ENCODE data around the gene MRE11. TPM values are rescaled to one million over a fixed set of nuclear protein-coding genes. Genes with fewer than 3 reads are reported as not detected.
"Not testable (repeated sequence)": the region's sequence is repeated elsewhere in the genome, so short reads cannot be mapped to it uniquely, and the experiment has no call there.

MRE11 gene
- polyA plus RNA-seq, 4 donors = 20.4 to 29.3 (median 28.5) TPM

DNA sequence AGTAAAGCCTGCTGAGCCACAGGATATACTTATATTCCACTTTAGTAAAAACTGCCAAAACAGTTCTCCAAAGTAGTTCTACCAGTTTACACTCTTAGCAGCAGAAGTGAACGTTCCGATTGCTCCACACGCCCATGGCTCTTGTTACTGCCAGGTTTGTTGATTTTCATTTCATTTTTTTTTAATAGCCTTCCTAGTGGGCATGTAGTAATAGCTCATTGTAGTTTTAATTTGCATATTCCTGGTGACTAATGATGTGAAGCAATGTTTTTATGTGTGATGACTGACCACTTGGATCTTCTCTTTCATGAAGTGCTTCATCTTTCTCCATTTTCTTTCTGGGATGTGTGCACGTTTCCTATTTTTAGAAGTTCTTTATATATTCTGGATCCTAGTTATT is 13.8 kb upstream of the MRE11 start:
- no peak for DNase-seq (ENCODE audit: low read depth in 4 of 4, low spot score in 3 of 4)

DNA sequence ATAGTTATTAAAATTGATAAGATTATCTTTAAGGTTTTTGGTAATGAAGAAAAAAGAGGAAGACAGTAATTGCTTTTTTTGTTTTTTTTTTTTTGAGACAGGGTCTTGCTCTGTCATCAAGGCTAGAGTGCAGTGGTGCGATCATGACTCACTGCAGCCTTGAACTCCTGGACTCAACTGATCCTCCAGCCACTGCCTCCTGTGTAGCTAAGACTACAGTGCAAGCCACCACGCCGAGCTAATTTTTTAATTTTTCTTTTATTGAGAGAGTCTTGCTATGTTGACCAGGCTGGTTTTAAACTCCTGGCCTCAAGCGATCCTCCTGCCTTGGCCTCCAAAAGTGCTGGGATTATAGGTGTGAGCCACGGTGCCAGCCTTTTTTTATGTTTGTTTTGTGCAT is 12.9 kb upstream of the MRE11 start:
- not testable (repeated sequence) for DNase-seq (ENCODE audit: low read depth in 4 of 4, low spot score in 3 of 4)

DNA sequence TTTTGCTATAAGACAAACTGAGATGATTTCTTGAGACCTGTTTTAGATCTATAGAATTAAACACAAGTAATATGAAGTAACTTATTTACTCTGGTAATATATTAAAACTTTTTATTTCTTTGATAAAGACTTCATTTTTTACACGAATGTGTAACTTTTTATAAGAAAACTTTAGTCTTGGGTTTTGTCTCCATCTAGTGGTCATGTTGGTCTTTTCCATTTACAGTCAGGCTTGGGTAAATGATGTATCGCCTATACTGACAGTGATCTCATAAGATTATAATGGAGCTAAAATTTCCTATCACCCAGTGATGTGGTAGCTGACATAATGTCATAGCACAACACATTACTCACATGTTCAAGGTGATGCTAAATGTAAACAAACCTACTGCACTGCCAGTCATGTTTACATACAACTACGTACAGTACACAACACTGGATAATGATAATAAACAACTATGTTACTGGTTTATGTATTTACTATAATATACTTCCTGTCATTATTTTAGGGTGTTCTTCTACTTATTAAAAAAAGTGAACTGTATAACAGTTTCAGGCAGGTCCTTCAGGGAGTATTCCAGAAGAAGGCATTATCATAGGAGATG is 11.1 kb upstream of the MRE11 start:
- no peak for DNase-seq (ENCODE audit: low read depth in 4 of 4, low spot score in 3 of 4)

DNA sequence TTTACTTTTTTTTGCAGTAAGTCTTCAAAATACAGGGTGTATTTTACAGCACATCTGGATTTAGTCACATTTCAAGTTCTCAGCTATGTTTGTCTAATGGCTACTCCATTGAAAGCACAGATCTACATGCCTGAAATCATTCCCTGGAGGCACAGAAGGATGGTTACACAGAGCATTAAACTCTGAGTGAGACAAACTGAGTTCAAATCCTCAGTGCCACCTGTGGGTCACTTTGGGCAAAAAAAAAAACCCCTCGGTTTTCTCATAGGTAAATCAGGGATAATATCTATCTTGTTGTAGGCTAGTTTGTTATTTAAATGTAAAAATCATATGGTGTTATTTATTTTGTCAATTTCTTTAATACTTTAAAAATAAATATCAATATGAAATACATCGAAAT is 7.9 kb upstream of the MRE11 start:
- no peak for DNase-seq (ENCODE audit: low read depth in 4 of 4, low spot score in 3 of 4)

DNA sequence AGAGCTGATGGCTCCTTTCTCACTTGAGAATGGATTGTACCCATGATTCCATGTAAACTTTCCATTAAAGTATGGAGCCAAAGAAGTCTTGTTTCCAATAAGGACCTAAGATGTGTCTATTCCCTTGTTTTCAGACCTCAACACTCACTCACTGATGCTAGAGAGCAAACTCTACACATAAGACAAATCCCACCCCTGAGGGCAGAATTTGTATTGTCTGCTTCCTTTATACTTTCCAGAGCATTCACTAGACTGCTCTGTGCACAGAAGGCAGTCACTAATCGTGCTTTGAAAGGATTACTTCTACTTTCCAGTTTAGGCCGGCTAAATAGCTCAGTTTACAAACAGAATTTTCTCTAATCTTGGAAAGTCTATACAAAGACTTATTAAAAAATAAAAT is 6.5 kb upstream of the MRE11 start:
- DNase-seq (ENCODE audit: low read depth in 4 of 4, low spot score in 3 of 4) = no peak

DNA sequence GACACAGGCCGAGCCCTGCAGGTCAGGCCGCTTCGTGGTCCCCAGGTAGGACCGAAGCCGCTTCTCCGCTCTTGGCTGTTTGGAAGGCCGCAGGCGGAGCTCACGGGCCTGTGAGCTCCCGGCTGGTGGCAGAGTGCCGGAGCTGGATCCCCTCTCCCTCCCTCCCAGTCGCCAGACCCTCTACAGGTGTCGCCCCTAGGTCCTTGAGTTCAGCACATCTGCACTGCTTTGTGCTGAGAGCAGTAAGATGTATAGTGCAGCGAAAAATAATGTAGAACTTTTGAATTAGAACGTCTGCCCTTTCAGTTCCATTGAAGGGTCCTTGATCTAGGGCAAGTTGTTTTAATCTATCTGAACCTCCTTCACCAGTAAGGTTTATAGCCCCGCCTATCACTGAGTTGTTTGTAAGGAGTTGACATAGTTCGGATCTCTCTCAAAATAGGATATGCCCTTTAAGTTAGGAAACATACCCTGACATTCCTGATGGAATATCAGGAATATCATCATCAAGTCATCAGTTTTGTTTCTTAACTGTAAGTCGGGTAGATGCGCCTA is 559 bp upstream of the MRE11 start:
- no peak for DNase-seq (ENCODE audit: low read depth in 4 of 4, low spot score in 3 of 4)

DNA sequence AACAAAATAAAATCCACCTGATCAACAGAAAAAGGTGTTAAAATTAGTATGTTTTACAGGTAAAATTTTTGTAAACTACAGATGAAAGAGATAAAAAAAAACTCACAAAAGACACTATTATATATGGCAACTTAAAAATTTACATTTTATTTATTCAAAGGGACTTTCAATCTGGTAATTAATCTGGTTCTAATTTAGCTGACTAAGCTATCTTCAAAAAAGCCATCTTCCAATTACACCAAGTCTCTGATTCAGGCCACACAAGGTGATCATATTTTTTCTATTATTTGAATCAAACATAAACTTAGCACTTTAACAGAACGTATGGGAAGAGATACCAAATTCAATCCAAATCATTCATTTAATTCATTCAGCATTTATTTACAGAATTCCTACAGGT is 7.6 kb downstream of the MRE11 start:
- DNase-seq (ENCODE audit: low read depth in 4 of 4, low spot score in 3 of 4) = no peak

DNA sequence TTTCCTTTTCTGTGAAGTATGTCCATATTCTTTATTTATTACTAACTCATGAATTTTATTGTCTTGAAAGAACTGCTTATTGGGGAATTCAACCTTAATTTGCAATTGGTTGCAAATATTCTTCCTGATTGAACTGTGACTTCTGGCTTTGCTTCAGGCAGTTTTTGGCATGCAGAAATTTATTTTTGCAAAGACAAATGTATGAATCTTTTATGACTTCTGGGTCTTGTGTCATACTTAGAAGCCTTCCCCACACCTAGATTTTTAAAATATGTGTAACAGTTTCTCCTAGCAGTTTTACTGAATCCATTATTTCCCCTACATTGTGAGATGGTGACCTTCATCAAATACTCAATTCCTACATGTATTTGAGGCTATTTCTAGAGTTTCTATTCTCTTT is 12.3 kb downstream of the MRE11 start:
- no peak for DNase-seq (ENCODE audit: low read depth in 4 of 4, low spot score in 3 of 4)

DNA sequence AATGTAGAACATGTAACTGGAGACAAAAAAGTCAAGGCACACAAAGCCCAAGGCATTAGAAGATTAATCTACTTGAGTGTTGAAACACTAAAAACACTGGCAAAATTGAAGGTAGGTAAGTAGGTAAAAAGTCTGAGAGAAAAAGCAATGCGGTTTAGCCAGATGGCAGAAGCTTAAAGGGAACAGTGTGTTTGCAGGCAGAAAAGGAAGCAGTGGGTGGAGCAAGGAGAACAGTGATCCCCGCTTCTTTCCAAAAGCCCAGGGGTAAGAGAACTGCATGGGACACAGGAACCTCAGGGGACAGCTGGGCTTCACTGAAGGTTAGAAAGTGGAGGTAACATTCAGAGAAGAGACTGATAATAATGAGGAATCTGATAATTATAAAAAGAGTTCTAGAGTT is 16.0 kb downstream of the MRE11 start:
- no peak for DNase-seq (ENCODE audit: low read depth in 4 of 4, low spot score in 3 of 4)

DNA sequence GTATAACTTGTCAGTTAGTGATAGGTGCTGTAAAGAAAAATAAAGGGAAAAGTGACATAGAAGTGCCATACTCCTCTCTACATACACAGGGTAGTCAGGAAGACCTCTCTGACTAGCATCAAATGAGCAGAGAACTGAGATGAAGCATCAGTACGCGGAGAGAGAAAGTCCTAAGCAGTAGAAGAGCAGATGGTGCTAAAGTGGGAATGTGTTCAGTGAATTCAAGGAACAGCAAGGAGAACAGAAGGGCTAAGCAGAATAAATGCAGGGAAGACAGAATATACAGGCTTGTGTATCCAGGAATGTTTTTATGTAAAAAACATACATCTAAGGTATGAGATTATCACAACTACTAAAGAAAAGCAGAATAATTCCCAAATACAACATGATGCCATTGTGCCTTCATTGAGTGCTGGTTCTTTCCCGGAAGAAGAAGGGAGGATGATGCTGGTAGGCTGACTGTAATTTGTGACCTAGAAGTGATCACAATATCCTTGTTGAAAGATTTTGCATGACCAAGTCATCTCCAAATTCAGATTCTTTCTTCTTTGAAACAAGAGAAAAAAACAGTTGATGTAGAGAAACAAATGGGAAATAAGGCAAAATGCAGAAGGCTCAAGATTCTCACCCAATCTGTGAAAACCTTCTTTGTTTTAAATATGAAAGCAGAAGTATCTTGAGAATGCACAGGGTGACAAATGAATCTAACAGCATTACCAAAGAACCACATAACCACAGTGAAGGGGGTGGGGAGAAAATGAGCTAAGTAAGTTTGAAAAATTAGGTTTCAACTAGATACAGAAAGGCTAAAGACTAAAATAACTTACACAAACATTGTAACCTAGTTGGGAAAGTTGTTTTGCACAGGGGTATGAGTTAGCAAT is 20.5 kb downstream of the MRE11 start:
- no peak for DNase-seq (ENCODE audit: low read depth in 4 of 4, low spot score in 3 of 4)

DNA sequence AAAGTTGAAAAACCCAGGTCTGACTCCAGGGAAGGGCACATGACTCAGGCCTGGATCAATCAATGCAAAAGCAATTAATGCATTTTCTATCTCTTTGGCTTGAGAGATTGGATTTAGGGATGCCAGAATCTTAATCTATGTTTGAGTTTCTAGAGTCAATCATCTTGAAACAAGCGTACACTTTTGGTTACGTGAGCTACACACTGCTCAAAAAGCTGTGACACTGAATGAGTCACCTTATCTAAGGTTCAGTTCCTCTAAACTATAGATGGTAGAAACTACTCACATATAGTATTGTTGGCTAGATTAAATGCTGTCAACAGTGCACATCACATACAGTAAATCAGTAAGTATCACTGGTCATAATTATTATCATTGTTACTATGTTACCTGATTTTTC is 24.2 kb downstream of the MRE11 start:
- no peak for DNase-seq (ENCODE audit: low read depth in 4 of 4, low spot score in 3 of 4)

DNA sequence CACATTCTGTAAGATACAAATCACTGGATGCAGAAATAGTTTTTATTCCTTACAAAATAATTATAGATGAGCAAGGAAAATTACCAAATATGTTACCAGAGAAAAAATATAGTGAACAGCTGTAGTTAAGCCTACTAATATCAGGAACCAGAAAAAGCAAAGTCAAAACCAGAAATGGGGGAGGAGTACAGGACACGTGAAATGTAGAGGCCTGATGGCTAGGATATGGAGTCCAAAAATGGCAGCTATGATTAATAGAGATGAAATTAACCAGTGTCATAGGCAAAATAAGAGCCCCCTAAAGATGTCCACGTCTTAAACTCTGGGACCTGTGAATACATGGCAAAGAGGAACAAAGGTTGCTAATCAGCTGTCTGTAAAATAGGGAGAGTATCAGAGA is 34.1 kb downstream of the MRE11 start:
- no peak for DNase-seq (ENCODE audit: low read depth in 4 of 4, low spot score in 3 of 4)

DNA sequence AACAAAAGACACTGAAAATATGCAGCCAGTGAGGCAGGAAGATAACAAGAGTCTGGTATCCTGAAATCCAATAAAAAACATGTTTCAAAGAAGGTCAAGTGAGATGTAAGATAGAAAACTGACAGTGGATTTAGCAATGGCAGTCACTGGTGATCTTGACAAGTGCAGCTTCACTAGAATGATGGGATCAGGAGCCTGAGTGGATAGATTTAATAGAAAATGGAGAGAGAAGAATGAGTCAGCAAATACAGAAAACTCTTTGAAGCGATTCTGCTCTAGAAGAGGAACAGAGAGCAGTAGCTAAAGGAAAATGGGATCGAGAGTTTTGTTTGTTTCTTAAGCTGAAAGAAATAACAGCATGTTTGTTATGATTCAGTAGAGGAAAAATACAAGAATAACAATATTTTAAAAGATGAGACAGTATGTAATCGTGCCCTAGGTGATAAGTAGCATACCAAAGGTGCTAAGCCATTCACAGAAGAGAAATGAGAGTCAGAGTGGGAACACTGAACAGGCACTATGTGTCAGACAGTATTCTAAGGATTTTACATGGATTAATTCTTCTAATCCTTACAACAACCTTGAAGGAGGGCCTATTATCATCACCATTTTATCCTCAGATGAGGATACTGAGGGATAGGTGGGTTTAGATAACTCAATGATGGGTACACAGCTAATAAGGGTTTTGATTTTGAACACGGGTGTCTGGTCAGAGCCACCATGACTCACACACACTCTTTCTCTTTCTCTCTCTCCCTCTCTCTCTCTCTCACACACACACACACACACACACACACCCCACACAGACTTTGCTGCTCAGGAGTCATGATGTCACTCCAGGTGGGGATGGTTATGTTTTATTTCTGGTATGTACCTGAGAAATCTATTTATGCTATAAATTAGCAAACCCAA is 36.3 kb downstream of the MRE11 start:
- DNase-seq (ENCODE audit: low read depth in 4 of 4, low spot score in 3 of 4) = no peak

DNA sequence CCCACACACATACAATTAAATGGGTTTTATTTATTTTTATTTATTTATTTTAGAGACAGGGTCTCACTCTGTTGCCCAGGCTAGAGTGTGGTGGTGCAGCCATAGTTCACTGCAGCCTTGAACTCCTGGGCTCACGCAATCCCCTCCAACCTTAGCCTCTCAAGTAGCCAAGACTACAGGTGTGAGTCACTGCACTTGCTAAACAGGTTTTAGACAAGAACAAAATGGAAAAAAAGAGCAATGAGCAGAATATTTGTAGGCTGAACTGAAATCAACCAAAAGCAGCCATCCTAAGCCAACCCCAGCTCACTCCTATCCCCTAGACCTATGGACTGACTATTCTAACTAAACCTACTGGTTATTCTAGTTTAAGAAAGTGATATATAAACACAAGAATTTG is 37.8 kb downstream of the MRE11 start:
- DNase-seq (ENCODE audit: low read depth in 4 of 4, low spot score in 3 of 4) = peak in 1 of 4 donors; percentile 0

DNA sequence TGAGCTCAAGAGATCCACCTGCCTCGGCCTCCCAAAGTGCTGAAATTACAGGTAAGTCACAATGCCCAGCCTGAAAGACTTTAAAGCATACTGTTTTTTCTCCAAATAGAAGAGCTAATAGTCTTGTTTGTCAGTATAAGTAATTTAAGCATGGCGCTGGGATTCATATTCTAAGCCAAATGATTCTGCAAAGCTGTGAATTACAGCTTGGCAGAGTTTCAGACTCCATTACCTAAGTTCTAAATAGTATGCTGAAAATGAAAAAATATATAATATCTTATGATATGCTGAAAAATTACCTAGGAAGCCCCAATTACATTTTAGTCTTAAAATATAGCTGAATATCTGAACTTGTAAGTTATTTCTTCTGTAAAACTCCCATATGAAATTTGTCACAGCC is 39.3 kb downstream of the MRE11 start:
- DNase-seq (ENCODE audit: low read depth in 4 of 4, low spot score in 3 of 4) = no peak

DNA sequence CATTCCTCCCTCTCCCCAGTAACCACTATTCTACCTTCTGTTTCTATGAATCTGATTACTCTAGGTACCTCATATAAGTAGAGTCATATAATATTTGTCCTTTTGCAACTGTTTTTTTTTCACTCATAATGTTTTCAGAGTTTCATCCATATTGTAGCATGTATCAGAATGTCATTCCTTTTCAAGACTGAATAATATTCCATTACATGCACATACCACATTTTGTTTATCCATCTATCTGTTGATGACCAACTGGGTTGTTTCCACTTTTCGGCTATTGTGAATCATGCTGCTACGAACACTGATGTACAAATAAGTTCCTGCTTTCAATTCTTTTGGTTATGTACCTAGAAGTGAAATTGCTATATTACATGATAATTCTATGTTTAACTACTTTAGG is 40.7 kb downstream of the MRE11 start:
- DNase-seq (ENCODE audit: low read depth in 4 of 4, low spot score in 3 of 4) = no peak

DNA sequence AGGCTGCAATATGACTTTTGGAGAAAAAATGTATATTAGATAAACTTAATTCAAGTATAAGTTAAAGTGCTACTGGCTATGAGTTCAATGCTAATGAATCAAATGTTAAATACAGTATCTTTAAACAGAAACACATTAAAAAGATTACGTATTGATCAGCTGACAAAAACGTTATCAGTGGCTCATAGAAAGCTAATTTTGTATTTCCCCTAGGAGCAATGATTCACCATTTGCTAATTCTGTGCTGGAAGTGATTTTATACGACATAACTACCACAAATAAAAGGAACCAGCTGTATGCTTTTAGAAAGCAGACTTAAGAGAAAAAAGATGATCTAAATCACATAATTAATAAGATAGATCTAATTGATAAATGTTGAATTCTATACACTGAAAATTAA is 43.6 kb downstream of the MRE11 start:
- DNase-seq (ENCODE audit: low read depth in 4 of 4, low spot score in 3 of 4) = no peak

DNA sequence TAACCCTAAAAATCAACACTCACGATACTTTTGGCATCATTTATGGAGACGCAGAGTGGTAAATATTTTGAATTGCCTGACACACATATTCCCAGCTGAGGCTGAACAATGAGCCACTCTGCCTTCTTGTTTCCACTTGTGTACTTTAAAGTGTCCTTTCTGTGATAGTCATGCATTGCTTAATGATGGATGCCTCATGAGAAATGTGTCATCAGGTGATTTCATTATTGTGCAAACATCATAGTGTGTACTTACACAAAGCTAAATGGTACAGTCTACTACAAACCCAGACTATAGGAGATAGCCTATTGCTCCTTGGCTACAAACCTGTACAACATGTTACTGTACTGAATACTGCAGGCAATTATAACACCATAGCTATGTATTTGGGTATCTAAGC is 44.2 kb downstream of the MRE11 start:
- DNase-seq (ENCODE audit: low read depth in 4 of 4, low spot score in 3 of 4) = no peak

DNA sequence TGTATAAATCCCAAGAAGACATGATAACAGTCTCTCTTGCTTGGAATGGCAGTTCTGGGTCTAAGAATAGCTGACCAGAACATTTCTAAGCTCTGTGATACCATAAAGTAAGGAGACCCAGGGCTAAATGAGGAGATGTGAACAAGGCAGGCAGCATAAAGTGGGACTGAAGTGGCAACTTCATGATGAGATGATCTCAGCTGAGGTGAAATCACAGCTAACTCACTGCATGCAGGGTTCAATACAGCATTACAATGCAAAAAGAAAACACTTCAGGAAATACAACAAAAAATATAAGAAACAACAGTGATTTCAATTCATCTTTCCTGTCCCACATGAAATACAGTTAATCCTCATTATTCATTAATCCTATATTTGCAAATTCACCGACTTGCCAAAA is 44.6 kb downstream of the MRE11 start:
- DNase-seq (ENCODE audit: low read depth in 4 of 4, low spot score in 3 of 4) = no peak

DNA sequence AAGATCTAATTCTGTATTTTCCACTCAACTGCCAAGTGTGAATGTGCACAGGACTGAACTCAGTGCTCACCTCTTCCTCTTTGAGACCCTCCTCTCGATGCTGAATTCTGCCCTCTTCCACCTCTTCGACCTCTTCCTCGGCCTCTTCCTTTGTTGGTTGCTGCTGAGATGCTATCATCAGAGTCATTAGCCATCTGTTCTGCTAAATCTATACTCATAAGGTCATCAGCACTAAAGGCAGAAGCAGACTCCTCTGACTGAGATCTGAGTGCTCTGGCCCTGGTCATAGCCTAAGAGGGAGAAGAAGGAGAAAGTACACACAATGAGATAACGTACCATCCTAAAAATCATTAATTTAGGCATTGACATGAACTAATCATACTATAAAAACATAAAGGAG is 46.5 kb downstream of the MRE11 start:
- no peak for DNase-seq (ENCODE audit: low read depth in 4 of 4, low spot score in 3 of 4)

DNA sequence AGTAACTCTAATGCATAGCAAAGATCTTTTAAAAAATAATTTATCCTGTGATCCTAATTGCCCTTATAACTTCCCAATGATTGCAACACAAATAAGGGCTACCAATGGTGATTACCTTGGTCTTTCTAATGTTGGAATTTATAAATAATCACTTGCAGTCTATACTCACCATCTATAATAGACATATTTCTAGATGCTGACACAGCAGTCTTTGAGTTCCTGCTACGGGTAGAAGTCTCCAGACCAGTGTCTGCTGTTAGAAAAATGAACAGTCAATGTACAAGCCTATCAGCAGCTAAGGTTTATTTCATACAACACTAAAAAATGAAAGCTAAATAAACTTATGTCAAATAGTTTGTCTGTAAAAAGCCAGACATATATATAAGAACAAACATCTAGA is 48.0 kb downstream of the MRE11 start:
- DNase-seq (ENCODE audit: low read depth in 4 of 4, low spot score in 3 of 4) = no peak

Data from left renal pelvis (tissue), 4 donors.